AG09309 (cell line): Measurements from ENCODE around the gene RALGDS.
"Not testable (repeated sequence)": the region's sequence is repeated elsewhere in the genome, so short reads cannot be mapped to it uniquely, and the experiment has no call there.

Experiments used
- DNase-seq: peaks from one replicate; pipeline ENCODE4 v3.0.0-alpha.2; 2010; ENCODE audit warnings: low read depth
- H3K4me3 ChIP-seq: 2 replicates; pipeline ENCODE4 v1.5.1; 2011; ENCODE audit warnings: mild to moderate bottlenecking, low read depth, low read length, moderate library complexity; ENCODE audit not compliant: control insufficient read depth
- TF ChIP-seq, protein P1 (sequence below): IDR thresholded peaks from 2 replicates; pipeline ENCODE4 v1.5.1; 2011; ENCODE audit warnings: mild to moderate bottlenecking, low read depth, low read length, inconsistent platforms; ENCODE audit not compliant: insufficient read depth, control insufficient read depth; ENCODE audit errors: missing control alignments

RALGDS gene

DNA sequence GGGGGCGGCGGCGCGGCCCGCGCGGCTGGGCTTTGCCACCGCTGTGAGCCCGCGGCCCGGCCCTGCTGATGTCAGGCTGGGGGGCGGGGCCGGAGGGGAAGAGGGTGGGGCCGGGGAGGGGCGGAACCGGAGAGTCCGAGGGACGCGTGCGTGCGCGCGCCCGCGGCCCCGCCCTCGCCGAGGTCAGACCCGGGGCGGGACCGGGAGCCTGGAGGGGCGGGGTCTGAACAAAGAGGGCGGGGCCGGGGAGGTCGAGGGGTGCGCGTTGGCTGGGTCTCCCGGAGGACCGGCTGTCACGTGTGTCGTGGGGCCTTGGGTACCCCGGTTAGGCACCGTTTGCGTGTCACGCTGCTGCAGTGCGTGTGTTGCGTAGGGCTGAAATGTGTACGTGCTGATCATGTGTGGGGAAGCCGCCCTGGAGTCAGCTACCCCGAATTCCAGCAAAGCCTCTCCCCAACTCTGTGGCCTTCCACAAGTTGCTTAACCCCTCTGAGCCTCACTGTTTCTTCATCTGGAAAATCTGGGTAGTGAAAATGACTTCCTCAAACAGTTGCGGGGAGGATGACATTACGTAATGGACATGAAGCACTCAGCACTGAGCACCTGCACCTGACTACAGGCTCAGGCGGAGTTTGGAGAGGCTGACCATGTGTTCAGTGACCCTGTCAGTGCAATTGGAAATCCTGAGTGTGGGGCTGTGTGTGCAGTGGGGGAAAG lies at the start of gene RALGDS:
Gene RALGDS, minus strand, starts transcription at position 43 of the 717 bp plus-strand sequence. CDS start 86 bp downstream, outside the sequence.
- TF ChIP-seq, protein P1, sequence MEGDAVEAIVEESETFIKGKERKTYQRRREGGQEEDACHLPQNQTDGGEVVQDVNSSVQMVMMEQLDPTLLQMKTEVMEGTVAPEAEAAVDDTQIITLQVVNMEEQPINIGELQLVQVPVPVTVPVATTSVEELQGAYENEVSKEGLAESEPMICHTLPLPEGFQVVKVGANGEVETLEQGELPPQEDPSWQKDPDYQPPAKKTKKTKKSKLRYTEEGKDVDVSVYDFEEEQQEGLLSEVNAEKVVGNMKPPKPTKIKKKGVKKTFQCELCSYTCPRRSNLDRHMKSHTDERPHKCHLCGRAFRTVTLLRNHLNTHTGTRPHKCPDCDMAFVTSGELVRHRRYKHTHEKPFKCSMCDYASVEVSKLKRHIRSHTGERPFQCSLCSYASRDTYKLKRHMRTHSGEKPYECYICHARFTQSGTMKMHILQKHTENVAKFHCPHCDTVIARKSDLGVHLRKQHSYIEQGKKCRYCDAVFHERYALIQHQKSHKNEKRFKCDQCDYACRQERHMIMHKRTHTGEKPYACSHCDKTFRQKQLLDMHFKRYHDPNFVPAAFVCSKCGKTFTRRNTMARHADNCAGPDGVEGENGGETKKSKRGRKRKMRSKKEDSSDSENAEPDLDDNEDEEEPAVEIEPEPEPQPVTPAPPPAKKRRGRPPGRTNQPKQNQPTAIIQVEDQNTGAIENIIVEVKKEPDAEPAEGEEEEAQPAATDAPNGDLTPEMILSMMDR = no peak
- DNase-seq = no peak
- H3K4me3 ChIP-seq = peak within 1 kb of the TSS; percentile 71

- H3K4me3 ChIP-seq = no peak overlapping the region
- TF ChIP-seq, protein P1 = no peak
- no peak for DNase-seq
These were observed 49.7 kb upstream of the RALGDS start for GRCh38 chr9:133170716-133171115.

DNA sequence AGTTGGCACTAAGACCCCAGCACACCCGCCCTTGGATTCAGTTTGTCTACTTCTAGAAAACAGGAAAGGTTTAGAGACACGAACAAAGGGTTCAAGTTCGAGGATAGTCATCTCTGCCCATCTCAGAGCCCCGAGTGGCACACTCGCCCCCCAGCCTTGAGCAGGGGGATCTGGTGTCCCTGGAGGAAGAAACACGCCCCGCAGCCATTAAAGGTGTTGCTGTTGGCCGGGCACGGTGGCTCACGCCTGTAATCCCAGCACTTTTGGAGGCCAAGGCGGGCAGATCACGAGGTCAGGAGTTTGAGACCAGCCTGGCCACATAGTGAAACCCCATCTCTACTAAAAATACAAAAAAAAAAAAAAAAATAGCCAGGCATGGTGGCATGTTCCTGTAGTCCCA lies 48.6 kb upstream of the RALGDS start:
- H3K4me3 ChIP-seq, DNase-seq: not testable (repeated sequence)

GRCh38 chr9:133169102-133169501 lies 48.1 kb upstream of the RALGDS start:
- TF ChIP-seq, protein P1 = no peak
- DNase-seq = no peak
- H3K4me3 ChIP-seq = no peak overlapping the region

DNA sequence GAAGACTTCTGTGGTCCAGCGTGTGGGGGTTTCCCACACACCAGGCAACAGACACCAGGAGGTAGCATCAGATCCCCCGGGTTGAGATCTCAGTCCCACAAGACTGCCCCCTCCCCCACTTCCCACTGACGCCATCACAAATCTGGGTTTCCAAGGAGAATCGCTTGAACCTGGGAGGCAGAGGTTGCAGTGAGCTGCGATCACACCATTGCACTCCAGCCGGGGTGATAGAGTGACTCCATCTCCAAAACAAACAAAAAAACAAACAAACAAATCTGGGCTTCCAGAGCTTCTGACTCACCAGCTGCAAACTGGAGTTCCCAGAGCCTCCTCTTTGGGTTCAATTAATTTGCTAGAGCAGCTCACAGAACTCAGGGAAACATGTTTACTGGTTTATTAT lies 47.4 kb upstream of the RALGDS start:
- TF ChIP-seq, protein P1 = no peak
- no peak for DNase-seq
- no peak overlapping the region for H3K4me3 ChIP-seq

DNA sequence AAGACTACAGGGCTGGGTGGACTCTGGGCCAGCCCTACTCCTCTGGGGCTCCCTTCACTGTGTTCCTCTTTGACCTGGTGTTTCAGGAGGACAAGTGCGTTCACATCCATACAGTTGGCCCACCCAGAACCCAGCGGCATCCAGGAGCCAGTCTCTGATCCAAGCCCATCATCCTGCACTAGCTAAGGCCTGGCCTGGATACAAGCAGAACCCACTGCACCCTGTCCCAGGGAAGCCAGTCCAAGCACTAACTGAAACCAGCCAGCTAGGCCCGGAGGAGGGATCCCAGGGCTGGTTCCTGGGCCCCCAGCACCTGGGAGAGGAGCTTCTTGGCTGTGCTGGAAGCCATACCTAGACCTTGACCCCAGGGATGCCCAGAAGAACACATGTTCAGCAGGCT lies 46.7 kb upstream of the RALGDS start:
- H3K4me3 ChIP-seq = no peak overlapping the region
- no peak for DNase-seq
- TF ChIP-seq, protein P1 = no peak

DNA sequence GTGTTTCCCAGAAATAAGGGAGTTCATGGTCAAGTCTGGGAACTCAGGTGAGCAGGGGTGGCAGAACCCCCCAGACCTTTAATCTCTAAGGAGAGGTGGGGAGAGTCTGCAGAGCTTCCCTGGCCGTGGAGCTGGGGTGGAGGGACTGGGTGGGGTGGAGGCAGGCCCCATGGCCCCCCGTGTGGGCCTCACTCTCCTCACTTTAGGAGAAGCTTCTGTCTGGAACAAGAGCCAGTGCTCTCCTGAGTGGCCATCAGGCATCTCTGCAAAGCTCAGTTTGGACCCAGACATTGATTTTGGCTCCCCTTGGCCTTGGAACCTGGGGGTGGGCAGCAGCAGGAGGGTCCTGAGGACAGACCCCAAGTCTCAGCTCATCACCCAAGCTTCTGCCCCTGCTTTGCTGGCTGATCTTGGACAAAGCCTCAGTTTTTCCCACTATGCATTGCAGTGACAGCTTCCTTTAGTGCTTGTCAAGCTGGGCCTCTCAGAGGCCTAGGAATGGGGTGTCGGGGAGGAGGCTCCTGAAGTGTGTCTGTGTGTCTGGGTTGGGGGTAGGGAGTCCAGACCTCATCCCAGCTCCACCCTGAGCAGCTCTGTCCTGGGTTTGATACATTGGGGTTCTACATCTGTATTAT lies 46.2 kb upstream of the RALGDS start:
- DNase-seq = no peak
- TF ChIP-seq, protein P1 = no peak
- H3K4me3 ChIP-seq = no peak overlapping the region
